Right ventricle myocardium superior (tissue), 1 donor: ENCODE data around the gene LTK. TPM values are rescaled to one million over a fixed set of nuclear protein-coding genes. Genes with fewer than 3 reads are reported as not detected.
"Not testable (repeated sequence)": the region's sequence is repeated elsewhere in the genome, so short reads cannot be mapped to it uniquely, and the experiment has no call there.

ENCODE experiments used
- ATAC-seq: fragments of 200-7000 bp; cut with Tn5 transposase; one replicate; pipeline ENCODE4 v1.9.1; 2020; ENCODE audit warnings: mild to moderate bottlenecking; ENCODE audit not compliant: poor library complexity
- DNase-seq: peaks from one replicate; pipeline ENCODE4 v3.0.0-alpha.2; 2020
- intact Hi-C: fragments of 100-400 bp; cut with DNase I; formaldehyde crosslinking; loops from one replicate; pipeline ENCODE4 v1.11.2; 2022
- total RNA-seq: library from RNA; stranded (reverse); fragmentation: NEBNext Ultra II Directional; extraction: Animal tissue kit (Norgen Biotek cat#: 25700); gene quantifications from one replicate; pipeline ENCODE4 v1.2.1, GENCODE V29; 2021
- donor health status: DM: no; HTN: yes; CAD: no; lungs with severe emphysema.

The LTK gene
- total RNA-seq, 1 donor from 2014 or later = 1.1 TPM

- DNase-seq (no peak), ATAC-seq (no peak)
- intact Hi-C loops = no loop called here
These were observed 28.5 kb downstream of the LTK start for GRCh38 chr15:41484937-41485625.

GRCh38 chr15:41483519-41483918 lies 30.1 kb downstream of the LTK start:
- intact Hi-C loops = no loop called here
- no peak for DNase-seq

GRCh38 chr15:41483115-41483514 lies 30.5 kb downstream of the LTK start:
- DNase-seq (no peak), ATAC-seq (no peak)
- intact Hi-C loops = no loop called here

More at GRCh38 chr15:41483519-41483918, 30.1 kb downstream of the LTK start:
- ATAC-seq = no peak

GRCh38 chr15:41482110-41482877 lies 31.3 kb downstream of the LTK start:
- no peak for ATAC-seq
- DNase-seq = no peak
- intact Hi-C loops = no loop called here

GRCh38 chr15:41480396-41481140 lies 33.1 kb downstream of the LTK start:
- ATAC-seq (no peak), DNase-seq (no peak)
- intact Hi-C loops = no loop called here

GRCh38 chr15:41476416-41477048 lies 37.1 kb downstream of the LTK start:
- intact Hi-C loops = no loop called here
- DNase-seq = no peak
- ATAC-seq = no peak

- DNase-seq (no peak), ATAC-seq (no peak)
- intact Hi-C loops = no loop called here
These were observed 38.7 kb downstream of the LTK start for GRCh38 chr15:41474941-41475340.

GRCh38 chr15:41474436-41474835 lies 39.2 kb downstream of the LTK start:
- DNase-seq (no peak), ATAC-seq (no peak)
- intact Hi-C loops = no loop called here

GRCh38 chr15:41473418-41473817 lies 40.2 kb downstream of the LTK start:
- intact Hi-C loops = no loop called here
- ATAC-seq (no peak), DNase-seq (no peak)

GRCh38 chr15:41469644-41470043 lies 44.0 kb downstream of the LTK start:
- intact Hi-C loops, DNase-seq, ATAC-seq: not testable (repeated sequence)

- intact Hi-C loops = no loop called here
- no peak for ATAC-seq
- no peak for DNase-seq
These were observed 46.9 kb downstream of the LTK start for GRCh38 chr15:41466711-41467110.

- intact Hi-C loops = no loop called here
- ATAC-seq (no peak), DNase-seq (no peak)
These were observed 47.7 kb downstream of the LTK start for GRCh38 chr15:41465822-41466421.

- intact Hi-C loops = no loop called here
- DNase-seq (no peak), ATAC-seq (no peak)
These were observed 48.6 kb downstream of the LTK start for GRCh38 chr15:41464889-41465580.

- intact Hi-C loops = no loop called here
- DNase-seq (no peak), ATAC-seq (no peak)
These were observed 51.4 kb downstream of the LTK start for GRCh38 chr15:41462084-41462795.
